ENCODE results near the gene KDM4C. TPM values are rescaled to one million over a fixed set of nuclear protein-coding genes. Genes with fewer than 3 reads are reported as not detected.
"Not testable (repeated sequence)": the region's sequence is repeated elsewhere in the genome, so short reads cannot be mapped to it uniquely, and the experiment has no call there.

Gene KDM4C
- total RNA-seq, 6 donors from 2014 or later: 31.6 to 96.4 (median 41.2) TPM

GRCh38 chr9:6943293-6943692 is 185.5 kb downstream of the KDM4C start:
- Histone ChIP-seq H3K4me3 (no peak overlapping the region), H3K9me3 (no peaks in the 10 kb centered on the region), H3K27me3 (no peaks in the 10 kb centered on the region), H3K4me1 (peaks cover 0 to 10% (median 4%) of the 10 kb centered on the region in 4 donors), H3K36me3 (no peaks in the 10 kb centered on the region), H3K27ac (no peak overlapping the region)
- DNase-seq (no peak), ATAC-seq (ENCODE audit: low FRiP score in 2 of 2) (no peak)
- TF ChIP-seq POLR2AphosphoS5 (IDR thresholded peaks at IDR 0.05): no peak
- TF ChIP-seq EP300 (IDR thresholded peaks at IDR 0.05): no peak
- TF ChIP-seq CTCF (IDR thresholded peaks at IDR 0.05): no peak
- no peak for TF ChIP-seq POLR2A (IDR thresholded peaks at IDR 0.05)
- WGBS, 2 donors: 81 to 96% methylated on average over 6 of the region's 6 CpGs

GRCh38 chr9:6944093-6944551 is 186.3 kb downstream of the KDM4C start:
- no peaks in the 10 kb centered on the region for H3K36me3 ChIP-seq
- no peak for TF ChIP-seq POLR2A (IDR thresholded peaks at IDR 0.05)
- peak in 1 of 6 experiments; percentile 6 for TF ChIP-seq CTCF (IDR thresholded peaks at IDR 0.05)
- no peak for TF ChIP-seq EP300 (IDR thresholded peaks at IDR 0.05)
- TF ChIP-seq POLR2AphosphoS5 (IDR thresholded peaks at IDR 0.05): no peak
- no peak overlapping the region for H3K4me3 ChIP-seq
- no peaks in the 10 kb centered on the region for H3K27me3 ChIP-seq
- H3K4me1 ChIP-seq: peaks cover 0 to 8% (median 3%) of the 10 kb centered on the region in 4 donors
- WGBS, 2 donors: 50 to 62% methylated on average over 1 of the region's 1 CpG
- H3K27ac ChIP-seq: no peak overlapping the region
- H3K9me3 ChIP-seq: no peaks in the 10 kb centered on the region
- DNase-seq (no peak), ATAC-seq (ENCODE audit: low FRiP score in 2 of 2) (no peak)

- DNase-seq: no peak
- Histone ChIP-seq H3K27me3 (no peaks in the 10 kb centered on the region), H3K4me3 (no peak overlapping the region), H3K4me1 (peaks cover 0 to 8% (median 3%) of the 10 kb centered on the region in 4 donors), H3K36me3 (no peaks in the 10 kb centered on the region), H3K27ac (no peak overlapping the region), H3K9me3 (no peaks in the 10 kb centered on the region)
- TF ChIP-seq EP300 (IDR thresholded peaks at IDR 0.05): no peak
- TF ChIP-seq POLR2AphosphoS5 (IDR thresholded peaks at IDR 0.05): no peak
- no peak for TF ChIP-seq POLR2A (IDR thresholded peaks at IDR 0.05)
- TF ChIP-seq CTCF (IDR thresholded peaks at IDR 0.05): no peak
- ATAC-seq (ENCODE audit: low FRiP score in 2 of 2): no peak
- WGBS, 2 donors: 92 to 96% methylated on average over 4 of the region's 4 CpGs
Observed at GRCh38 chr9:6944896-6945295, 187.1 kb downstream of the KDM4C start.

- H3K36me3 ChIP-seq: no peaks in the 10 kb centered on the region
- H3K4me1 ChIP-seq: peaks cover 0 to 8% (median 3%) of the 10 kb centered on the region in 4 donors
- H3K27me3 ChIP-seq: no peaks in the 10 kb centered on the region
- ATAC-seq (ENCODE audit: low FRiP score in 2 of 2) (no peak), DNase-seq (no peak)
- TF ChIP-seq POLR2A (IDR thresholded peaks at IDR 0.05): no peak
- TF ChIP-seq EP300 (IDR thresholded peaks at IDR 0.05): no peak
- no peak for TF ChIP-seq CTCF (IDR thresholded peaks at IDR 0.05)
- TF ChIP-seq POLR2AphosphoS5 (IDR thresholded peaks at IDR 0.05): no peak
- H3K27ac ChIP-seq: no peak overlapping the region
- no peak overlapping the region for H3K4me3 ChIP-seq
- H3K9me3 ChIP-seq: no peaks in the 10 kb centered on the region
Observed at GRCh38 chr9:6945816-6946215, 188.0 kb downstream of the KDM4C start.

- H3K4me1 ChIP-seq: peaks cover 0 to 8% (median 3%) of the 10 kb centered on the region in 4 donors
- DNase-seq (no peak), ATAC-seq (ENCODE audit: low FRiP score in 2 of 2) (no peak)
- no peaks in the 10 kb centered on the region for H3K9me3 ChIP-seq
- H3K27me3 ChIP-seq: no peaks in the 10 kb centered on the region
- H3K4me3 ChIP-seq: no peak overlapping the region
- 77 to 87% methylated on average over 3 of the region's 3 CpGs for WGBS, 2 donors
- H3K27ac ChIP-seq: no peak overlapping the region
- H3K36me3 ChIP-seq: no peaks in the 10 kb centered on the region
- TF ChIP-seq POLR2AphosphoS5 (IDR thresholded peaks at IDR 0.05): no peak
- no peak for TF ChIP-seq CTCF (IDR thresholded peaks at IDR 0.05)
- no peak for TF ChIP-seq POLR2A (IDR thresholded peaks at IDR 0.05)
- no peak for TF ChIP-seq EP300 (IDR thresholded peaks at IDR 0.05)
Observed at GRCh38 chr9:6946583-6947166, 188.9 kb downstream of the KDM4C start.

GRCh38 chr9:6948921-6949320 is 191.1 kb downstream of the KDM4C start:
- DNase-seq: peak in 1 of 2 donors; percentile 79
- WGBS, 2 donors: 94 to 98% methylated on average over 8 to 20 of the region's 31 CpGs
- not testable (repeated sequence) for ATAC-seq (ENCODE audit: low FRiP score in 2 of 2); H3K4me1 ChIP-seq; H3K4me3 ChIP-seq; H3K36me3 ChIP-seq; H3K9me3 ChIP-seq; H3K27ac ChIP-seq; H3K27me3 ChIP-seq
